Osteoblast (primary cell): ENCODE results near the gene FBXL3. TPM values are rescaled to one million over a fixed set of nuclear protein-coding genes. Genes with fewer than 3 reads are reported as not detected.

Source experiments
- DNase-seq: peaks from one replicate; pipeline ENCODE4 v3.0.0; 2011; ENCODE audit warnings: low spot score, mixed read lengths; ENCODE audit not compliant: insufficient read length; ENCODE audit errors: missing footprints
- H2AFZ ChIP-seq: 2 replicates; pipeline ENCODE4 v1.6.0; 2011; ENCODE audit warnings: mild to moderate bottlenecking, low read length
- H3K27ac ChIP-seq: 2 replicates; pipeline ENCODE4 v1.5.1; 2011; ENCODE audit warnings: mild to moderate bottlenecking, low read depth, low read length, moderate library complexity
- H3K27me3 ChIP-seq: 2 replicates; pipeline ENCODE4 v1.6.0; 2012; ENCODE audit warnings: mild to moderate bottlenecking, control low read depth, inconsistent platforms, low read length, moderate library complexity; ENCODE audit not compliant: insufficient read depth
- H3K36me3 ChIP-seq: 2 replicates; pipeline ENCODE4 v1.5.1; 2011; ENCODE audit warnings: mild to moderate bottlenecking, low read length, control low read depth, moderate library complexity; ENCODE audit not compliant: insufficient read depth
- H3K4me1 ChIP-seq: 2 replicates; pipeline ENCODE4 v1.5.1; 2011; ENCODE audit warnings: mild to moderate bottlenecking, low read length, control low read depth, moderate library complexity; ENCODE audit not compliant: insufficient read depth
- H3K4me2 ChIP-seq: 2 replicates; pipeline ENCODE4 v1.6.0; 2011; ENCODE audit warnings: mild to moderate bottlenecking, low read length; ENCODE audit not compliant: insufficient read depth
- H3K4me3 ChIP-seq: fragments of 200-600 bp; sonication (generic); 3 replicates; pipeline ENCODE4 v1.5.1; 2012; ENCODE audit warnings: mild to moderate bottlenecking, low read length, inconsistent platforms; ENCODE audit not compliant: insufficient read depth
- H3K79me2 ChIP-seq: 2 replicates; pipeline ENCODE4 v1.6.0; 2012; ENCODE audit warnings: mild to moderate bottlenecking, low read length, control low read depth, inconsistent platforms; ENCODE audit not compliant: insufficient read depth
- H3K9me3 ChIP-seq: 2 replicates; pipeline ENCODE4 v1.5.1; 2011; ENCODE audit warnings: low read depth, low read length, control low read depth
- H4K20me1 ChIP-seq: 2 replicates; pipeline ENCODE4 v1.6.0; 2012; ENCODE audit warnings: mild to moderate bottlenecking, low read length, control low read depth; ENCODE audit not compliant: insufficient read depth
- CTCF ChIP-seq: IDR thresholded peaks from 2 replicates; pipeline ENCODE4 v1.5.1; 2011; ENCODE audit warnings: mild to moderate bottlenecking, low read depth, low read length, moderate library complexity; ENCODE audit errors: extremely low read depth
- total RNA-seq: library from RNA; depleted of rRNA; stranded (reverse); fragments of >200 nt; gene quantifications from 2 replicates; pipeline ENCODE4 v1.2.3, GENCODE V29; 2012

Gene FBXL3
- total RNA-seq, 1 donor: 76.0 TPM

- Histone ChIP-seq H3K79me2 (no peaks in the 10 kb centered on the region), H3K4me3 (no peak overlapping the region), H3K9me3 (no peaks in the 10 kb centered on the region), H3K27me3 (no peaks in the 10 kb centered on the region), H3K4me1 (no peaks in the 10 kb centered on the region), H3K36me3 (peaks cover 19% of the 10 kb centered on the region), H3K4me2 (no peak overlapping the region), H3K27ac (no peak overlapping the region), H4K20me1 (no peaks in the 10 kb centered on the region), H2AFZ (no peak overlapping the region)
- TF ChIP-seq CTCF: no peak
- DNase-seq: peak; percentile 14
Measured at GRCh38 chr13:77042566-77043177, 15.7 kb upstream of the FBXL3 start.

GRCh38 chr13:77040835-77041234, 13.9 kb upstream of the FBXL3 start:
- Histone ChIP-seq H4K20me1 (no peaks in the 10 kb centered on the region), H3K9me3 (no peaks in the 10 kb centered on the region), H2AFZ (no peak overlapping the region), H3K27me3 (no peaks in the 10 kb centered on the region), H3K4me2 (no peak overlapping the region), H3K4me1 (no peaks in the 10 kb centered on the region), H3K27ac (no peak overlapping the region), H3K4me3 (no peak overlapping the region), H3K36me3 (peaks cover 12% of the 10 kb centered on the region), H3K79me2 (no peaks in the 10 kb centered on the region)
- DNase-seq: no peak
- no peak for TF ChIP-seq CTCF

- H3K36me3 ChIP-seq: peaks cover 7% of the 10 kb centered on the region
- H3K27me3 ChIP-seq: no peaks in the 10 kb centered on the region
- no peaks in the 10 kb centered on the region for H3K9me3 ChIP-seq
- H3K4me2 ChIP-seq: no peak overlapping the region
- no peaks in the 10 kb centered on the region for H4K20me1 ChIP-seq
- H3K79me2 ChIP-seq: no peaks in the 10 kb centered on the region
- TF ChIP-seq CTCF: no peak
- H3K27ac ChIP-seq: no peak overlapping the region
- H2AFZ ChIP-seq: no peak overlapping the region
- peaks cover 1% of the 10 kb centered on the region for H3K4me1 ChIP-seq
- H3K4me3 ChIP-seq: no peak overlapping the region
- no peak for DNase-seq
Measured at GRCh38 chr13:77040076-77040475, 13.1 kb upstream of the FBXL3 start.

- Histone ChIP-seq H4K20me1 (peaks cover 2% of the 10 kb centered on the region), H3K27me3 (no peaks in the 10 kb centered on the region), H2AFZ (no peak overlapping the region), H3K36me3 (no peaks in the 10 kb centered on the region), H3K9me3 (no peaks in the 10 kb centered on the region), H3K4me2 (no peak overlapping the region), H3K79me2 (no peaks in the 10 kb centered on the region), H3K4me3 (no peak overlapping the region), H3K27ac (no peak overlapping the region), H3K4me1 (peaks cover 12% of the 10 kb centered on the region)
- DNase-seq: no peak
- no peak for TF ChIP-seq CTCF
Measured at GRCh38 chr13:77038907-77039480, 12.0 kb upstream of the FBXL3 start.
